GM18519 (cell line): Measurements from ENCODE around the gene VCL.
"Not testable (repeated sequence)": the region's sequence is repeated elsewhere in the genome, so short reads cannot be mapped to it uniquely, and the experiment has no call there.

ENCODE experiments used
- ATAC-seq: cut with Tn5 transposase; IDR thresholded peaks from one replicate; pipeline ENCODE4 v1.9.1; 2021; ENCODE audit warnings: mild to moderate bottlenecking, moderate library complexity; ENCODE audit not compliant: unreplicated experiment, low FRiP score

The VCL gene

DNA sequence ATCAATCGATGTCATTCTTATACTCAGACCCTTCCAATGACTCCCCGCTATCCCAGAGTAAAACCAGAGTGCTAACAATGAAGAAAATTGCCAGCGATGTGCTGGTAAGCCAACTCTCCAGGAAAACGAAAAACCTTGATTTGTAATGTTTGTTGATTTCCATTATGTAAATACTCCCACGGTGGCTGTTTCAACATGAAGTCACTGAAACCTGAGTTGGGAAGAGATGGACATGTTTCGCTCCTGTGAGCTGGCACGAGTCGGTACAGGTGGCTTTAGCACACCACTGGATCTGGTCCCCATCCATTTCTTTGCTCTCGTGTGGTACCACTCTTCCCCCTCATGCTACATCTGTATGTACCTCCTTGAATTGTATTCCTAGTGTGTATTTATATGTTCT is 99.9 kb downstream of the VCL start:
- ATAC-seq, result no peak

DNA sequence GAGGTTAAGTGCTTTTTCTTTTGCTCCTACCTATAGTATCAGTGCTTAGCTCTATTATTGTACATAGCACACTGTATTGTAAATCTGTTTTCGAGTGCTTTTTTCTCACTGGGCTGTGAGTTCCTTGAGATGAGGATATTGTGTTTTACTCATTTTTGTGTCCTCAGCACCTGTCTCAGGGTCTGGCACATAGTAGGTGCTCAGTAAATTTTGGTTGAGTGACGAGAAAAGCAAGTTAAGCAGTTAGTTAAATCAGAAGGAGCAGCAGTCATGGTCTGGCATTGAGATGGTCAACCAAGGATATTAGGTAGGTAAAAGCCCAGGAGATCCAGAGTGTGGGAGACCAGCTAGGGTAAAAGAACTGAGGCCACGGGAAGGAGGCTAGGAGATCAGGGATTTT is 101.5 kb downstream of the VCL start:
- ATAC-seq, result no peak

DNA sequence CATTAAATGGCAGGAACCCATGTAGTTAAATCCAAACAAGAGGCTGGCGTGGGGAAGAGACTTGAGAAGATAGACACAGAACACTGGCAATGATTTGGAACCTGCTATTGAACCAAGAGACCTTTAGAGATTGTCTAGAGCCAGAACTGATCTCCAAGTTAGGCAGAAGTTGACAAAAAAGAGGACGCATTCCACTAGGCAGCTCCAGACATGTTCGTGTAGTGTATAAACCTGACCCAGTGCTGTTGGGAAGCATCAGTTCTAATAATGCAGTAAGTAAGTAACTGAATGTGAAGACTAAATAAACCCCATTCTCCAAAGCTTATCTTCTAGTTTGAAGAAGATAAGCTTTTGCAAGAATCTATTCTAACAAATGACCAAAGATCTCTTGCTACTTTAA is 101.9 kb downstream of the VCL start:
- no peak for ATAC-seq

DNA sequence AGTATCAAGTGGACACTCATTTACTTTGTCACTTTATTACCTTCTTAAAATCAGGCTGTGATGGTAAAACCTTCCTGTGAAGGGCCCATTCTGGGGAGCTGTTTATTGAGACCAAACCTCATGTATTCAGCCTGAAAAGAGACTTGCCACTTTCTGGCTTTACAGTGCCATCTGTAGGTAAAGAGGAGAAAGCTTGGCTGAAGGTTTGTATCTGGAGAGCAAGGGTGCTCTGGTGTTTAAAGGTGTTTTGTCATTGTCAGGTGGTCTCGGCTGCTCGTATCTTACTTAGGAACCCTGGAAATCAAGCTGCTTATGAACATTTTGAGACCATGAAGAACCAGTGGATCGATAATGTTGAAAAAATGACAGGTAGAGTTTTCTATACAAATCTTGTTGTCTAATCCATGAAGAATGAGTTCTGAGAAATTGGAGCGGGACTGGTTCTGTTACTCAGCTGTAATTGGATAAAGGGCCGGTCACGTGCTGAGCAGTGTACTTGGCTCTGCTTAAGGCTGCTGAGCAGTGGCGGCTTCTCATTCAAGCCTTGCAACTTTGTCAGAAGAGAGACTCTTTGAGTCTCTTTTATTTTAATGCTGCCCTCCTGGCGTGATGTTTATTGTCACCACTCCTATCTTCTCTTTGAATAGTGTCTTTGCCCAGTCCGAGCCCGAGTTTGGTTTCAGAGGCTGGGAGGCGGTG is 105.8 kb downstream of the VCL start:
- no peak for ATAC-seq

DNA sequence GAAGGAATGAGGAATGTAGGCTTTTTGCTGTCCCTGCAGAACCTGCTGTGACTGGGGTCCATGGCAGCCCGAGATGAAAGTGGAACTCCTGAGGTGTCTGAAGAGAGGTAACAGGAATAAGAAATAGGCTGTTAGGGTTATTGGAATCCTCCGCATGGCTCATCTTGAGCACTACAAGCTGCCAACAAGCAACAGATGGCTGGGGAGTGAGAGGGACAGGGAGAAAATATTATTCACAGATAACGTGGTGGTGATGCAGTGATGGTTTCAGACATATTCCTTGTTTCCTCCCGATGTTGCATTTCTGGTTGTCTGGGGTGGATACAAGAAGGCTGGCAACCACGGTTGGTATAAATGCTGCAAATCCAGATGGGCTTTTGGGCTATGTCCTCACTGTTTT is 106.6 kb downstream of the VCL start:
- ATAC-seq, result no peak

DNA sequence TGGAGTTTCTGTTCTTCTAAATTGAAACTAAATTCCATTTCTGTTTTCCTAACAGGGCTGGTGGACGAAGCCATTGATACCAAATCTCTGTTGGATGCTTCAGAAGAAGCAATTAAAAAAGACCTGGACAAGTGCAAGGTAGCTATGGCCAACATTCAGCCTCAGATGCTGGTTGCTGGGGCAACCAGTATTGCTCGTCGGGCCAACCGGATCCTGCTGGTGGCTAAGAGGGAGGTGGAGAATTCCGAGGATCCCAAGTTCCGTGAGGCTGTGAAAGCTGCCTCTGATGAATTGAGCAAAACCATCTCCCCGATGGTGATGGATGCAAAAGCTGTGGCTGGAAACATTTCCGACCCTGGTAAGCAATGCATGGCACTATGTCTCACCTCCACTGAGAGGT is 107.1 kb downstream of the VCL start:
- no peak for ATAC-seq

DNA sequence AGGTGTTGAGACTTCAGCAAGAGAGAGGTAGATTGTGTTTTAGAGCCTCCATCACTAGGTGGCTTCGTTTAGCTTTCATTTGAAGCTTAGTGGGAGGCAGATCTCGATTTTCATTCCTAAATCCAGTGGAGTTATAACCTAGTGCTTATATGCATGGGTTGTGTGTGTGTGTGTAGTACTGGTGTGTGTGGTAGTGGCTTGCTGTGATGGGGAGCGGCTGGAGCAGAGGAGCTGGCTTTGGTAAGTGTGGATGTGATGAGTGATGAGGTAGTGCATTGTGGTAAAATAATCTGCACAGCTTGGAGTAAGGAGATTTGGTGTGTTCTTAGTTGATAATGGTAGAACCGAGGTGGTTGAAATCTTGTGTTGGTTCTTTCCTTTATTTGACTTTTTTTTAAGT is 109.5 kb downstream of the VCL start:
- no peak for ATAC-seq

DNA sequence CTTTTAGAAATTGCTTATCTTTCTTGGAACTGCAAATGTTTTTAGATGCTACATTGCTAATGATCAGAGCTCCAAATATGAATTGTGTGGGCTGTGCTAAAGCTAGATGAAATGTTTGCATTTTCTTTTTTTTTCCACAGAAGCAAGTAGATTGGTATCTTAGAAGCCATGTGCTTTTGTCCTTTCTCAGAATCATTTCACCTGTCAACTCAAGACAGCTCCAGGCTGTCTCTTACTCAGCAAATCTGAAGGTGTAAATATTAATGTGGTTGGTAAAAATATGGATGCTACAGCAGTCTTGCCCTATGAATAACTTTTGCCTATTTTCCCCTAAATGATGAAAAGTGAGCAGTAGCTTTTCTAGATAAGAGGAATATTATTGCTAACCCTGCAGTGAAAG is 111.5 kb downstream of the VCL start:
- ATAC-seq, result no peak

DNA sequence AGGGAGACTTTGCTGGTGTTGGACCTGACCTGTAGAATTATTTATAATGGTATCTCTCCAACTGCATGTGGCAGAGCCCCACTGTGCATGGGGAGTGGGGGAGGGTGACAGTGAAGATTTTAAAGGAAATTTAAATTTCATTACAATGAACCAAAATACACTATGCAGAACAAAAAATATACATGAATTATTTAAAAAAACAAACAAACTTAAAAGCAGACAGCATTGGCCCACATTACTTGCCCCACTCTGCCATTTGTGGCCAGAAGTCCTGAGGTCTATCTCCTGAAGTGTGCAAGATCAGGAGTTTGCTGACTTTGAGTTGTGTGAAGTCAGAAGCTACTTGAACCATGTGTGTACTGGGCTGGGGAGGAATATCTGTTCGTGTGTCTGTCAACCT is 112.2 kb downstream of the VCL start:
- ATAC-seq, result no peak

DNA sequence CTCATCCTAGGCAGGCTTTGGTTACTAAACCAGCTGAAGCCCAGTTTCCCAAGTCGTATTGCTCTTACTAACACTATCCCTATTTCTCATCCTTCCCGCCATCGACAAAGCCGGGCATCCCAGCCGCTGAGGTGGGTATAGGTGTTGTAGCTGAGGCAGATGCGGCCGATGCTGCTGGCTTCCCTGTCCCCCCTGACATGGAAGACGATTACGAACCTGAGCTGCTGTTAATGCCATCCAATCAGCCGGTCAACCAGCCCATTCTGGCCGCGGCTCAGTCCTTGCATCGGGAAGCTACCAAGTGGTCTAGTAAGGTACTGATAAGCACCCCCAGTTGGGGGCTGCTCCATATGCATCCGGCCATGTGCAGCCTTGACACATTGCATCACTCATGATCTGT is 113.9 kb downstream of the VCL start:
- ATAC-seq, result no peak

DNA sequence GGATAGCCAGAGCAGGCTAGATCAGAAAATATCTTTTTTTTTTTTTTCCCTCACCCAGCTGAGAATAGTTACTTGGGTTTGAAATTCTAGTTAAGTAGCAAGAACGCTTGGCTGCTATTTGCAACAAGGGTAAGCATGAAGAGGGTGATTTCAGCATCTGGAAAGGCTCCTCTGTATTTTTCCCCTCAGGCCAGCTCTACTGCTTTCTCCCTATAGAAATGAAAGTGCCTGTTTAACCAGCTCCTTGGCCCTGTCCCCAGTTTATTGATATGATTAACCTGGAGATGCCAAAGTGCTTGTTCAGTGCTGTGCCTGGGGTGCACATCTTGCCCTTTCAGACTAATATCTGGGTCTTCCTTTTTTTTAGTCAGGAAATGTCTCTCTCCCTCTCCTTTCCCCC is 115.6 kb downstream of the VCL start:
- no peak for ATAC-seq

DNA sequence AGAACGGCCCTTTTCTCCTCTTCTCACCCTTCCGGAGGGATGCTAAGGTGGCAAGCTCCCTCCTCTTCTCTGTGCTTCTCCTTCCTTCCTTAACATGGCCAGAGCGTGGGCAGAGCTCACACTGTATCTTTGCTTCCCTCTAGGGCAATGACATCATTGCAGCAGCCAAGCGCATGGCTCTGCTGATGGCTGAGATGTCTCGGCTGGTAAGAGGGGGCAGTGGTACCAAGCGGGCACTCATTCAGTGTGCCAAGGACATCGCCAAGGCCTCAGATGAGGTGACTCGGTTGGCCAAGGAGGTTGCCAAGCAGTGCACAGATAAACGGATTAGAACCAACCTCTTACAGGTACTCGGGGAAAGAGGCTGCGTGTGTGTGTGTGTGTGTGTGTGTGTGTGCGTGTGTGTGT is 116.1 kb downstream of the VCL start:
- no peak for ATAC-seq

DNA sequence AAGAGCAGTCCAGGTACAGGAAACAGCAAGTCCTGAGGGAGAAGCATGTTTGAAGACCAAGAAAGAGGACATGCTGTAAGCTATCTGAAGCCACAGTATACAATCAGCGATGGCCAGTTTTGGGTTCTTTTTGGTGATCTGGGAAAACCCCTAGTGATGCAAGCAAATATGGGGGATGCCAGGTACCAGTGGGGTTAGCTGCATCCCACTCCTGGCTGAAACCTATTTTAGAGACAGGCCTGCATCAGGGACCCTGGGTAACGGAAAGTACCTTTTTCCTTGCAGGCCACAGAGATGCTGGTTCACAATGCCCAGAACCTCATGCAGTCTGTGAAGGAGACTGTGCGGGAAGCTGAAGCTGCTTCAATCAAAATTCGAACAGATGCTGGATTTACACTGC is 119.8 kb downstream of the VCL start:
- no peak for ATAC-seq

DNA sequence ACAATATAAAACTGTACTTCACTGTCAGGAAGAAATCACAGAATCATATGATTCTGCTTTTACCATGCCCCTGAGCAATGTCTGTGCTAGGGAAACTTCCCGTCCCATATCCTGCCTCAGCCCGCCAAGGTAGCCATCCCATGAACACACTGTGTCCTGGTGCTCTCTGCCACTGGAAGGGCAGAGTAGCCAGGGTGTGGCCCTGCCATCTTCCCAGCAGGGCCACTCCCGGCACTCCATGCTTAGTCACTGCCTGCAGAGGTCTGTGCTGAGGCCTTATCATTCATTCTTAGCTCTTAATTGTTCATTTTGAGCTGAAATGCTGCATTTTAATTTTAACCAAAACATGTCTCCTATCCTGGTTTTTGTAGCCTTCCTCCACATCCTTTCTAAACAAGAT is 120.9 kb downstream of the VCL start:
- ATAC-seq, result no peak

DNA sequence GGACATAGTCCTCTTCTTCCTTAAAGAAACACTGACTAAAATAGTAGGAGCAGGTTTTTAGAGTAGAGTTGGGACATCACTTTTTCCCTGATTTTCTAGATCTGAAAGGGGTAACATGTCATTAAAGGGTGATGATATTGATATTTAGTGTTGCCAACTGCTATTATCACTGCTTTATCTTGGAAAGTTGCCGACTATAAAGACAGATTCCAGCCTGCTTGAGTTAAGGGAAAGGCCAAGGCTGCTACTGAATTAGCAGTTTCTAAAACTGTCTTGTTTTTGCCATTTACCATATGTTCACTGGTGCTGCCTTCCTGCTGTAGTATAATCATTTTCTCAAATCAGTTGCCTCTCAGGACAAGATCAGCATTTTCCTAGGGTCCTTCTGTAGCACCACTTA is 123.0 kb downstream of the VCL start:
- no peak for ATAC-seq

DNA sequence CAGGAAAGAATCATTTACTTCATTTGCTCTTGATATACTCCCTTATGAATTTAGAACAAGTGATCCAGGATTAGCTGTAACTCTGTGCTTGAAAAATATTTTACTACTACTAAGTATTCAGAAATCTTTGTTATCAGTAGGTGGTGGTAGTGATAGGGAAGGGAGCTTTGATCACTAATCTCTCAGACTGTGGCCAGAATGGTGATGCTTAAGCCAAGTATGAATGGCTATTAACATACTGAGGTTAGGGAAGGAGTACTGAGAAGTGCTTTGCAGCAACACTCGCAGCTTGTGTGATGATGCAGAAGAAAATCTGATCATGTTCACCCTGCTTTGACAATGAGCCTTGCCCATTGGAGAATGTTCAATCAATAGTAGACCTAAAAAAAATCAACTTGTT is 123.5 kb downstream of the VCL start:
- ATAC-seq, result no peak

DNA sequence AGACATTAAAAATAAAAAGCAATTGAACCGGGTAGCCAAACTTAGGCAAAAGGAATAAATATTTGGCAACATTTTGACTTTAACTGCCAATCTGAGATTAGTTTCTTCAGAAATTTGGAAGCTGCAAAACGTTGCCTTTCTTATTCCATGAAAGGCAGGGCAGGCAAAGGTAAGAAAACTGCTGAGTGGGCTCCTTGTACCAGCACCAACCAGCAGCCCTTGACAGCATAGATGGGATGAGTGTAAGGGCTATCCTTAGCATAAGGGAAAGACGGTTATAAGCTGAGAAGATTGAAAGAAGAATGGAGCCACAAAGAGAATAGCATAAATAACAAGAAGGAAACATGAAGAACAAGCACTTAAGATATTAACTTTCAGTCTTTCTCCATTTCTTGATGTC is 124.1 kb downstream of the VCL start:
- no peak for ATAC-seq

DNA sequence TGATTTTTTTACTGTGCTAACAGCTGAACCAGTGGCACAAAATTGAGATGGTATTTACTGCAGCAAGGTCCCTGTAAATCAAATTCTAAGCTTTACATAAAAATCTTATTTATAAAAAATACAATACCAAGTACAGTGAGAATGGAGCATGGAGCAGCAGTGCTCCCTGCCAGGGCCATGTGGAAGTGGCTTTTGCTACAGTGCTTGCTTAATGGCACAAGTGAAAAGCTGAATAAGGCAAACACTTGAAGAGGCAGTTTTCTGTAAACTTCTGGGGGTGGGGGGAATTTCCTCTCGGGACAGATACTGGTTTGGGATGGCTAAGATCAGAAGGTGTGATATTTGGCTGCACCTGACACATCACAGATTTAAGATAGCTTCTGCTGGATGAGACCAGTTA is 125.2 kb downstream of the VCL start:
- no peak for ATAC-seq

DNA sequence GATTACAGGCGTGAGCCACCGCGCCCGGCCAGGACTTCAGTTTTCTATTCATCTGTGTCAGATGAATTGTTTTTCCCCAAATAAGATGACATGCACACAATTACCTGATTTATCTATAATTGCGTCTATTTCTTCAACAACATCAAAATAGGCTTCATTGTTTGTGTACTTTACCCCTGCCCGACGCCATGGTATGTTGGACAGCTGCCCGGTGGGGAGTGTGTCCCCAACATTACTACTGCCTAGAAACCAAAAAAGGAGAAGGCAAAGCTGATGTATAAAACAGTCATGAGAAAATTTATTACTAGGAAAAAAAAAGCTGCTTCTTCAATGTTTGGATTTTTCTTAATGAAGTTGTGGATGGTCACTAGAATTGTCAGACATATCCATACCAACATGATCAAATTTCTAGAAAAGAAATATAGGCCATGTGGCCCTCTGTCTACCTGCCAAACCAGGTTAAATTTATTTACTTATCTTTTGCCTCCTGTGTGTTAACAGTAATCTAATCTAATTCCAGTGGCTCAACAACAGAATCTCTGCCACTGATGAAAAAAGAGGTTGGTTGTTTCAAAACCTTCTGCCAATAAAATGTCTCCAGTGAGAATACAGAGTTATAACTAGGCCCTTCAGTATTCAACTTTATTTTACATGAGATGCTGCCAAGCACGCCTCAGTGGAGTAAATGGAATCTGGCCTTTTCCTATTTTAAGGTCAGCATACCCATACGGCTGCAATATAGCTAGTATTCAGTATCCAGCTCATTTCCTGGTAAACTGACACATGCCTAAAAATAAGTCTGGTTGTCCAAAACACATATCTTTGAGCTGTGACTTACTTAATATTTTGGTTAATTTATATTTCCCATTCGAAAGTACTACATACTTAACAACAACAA is 136.3 kb downstream of the VCL start:
- no peak for ATAC-seq

DNA sequence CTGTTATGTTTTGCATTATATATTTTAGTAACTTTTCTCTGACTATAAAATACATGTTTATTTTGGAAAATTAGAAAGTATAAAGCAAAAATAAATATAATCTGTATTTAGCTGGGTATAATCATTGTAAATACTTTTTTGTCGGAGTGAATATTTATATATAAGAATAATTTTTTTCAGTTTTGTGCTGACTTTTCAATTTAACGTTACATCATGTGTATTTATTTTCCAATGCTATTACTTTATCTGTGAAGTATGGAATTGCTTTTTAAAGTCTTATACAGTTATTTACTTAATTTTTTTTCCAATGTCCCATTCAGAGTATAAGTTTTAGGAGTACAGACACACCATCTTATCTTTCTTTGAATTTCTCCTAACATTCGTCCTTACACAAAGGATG is 137.5 kb downstream of the VCL start:
- no peak for ATAC-seq

DNA sequence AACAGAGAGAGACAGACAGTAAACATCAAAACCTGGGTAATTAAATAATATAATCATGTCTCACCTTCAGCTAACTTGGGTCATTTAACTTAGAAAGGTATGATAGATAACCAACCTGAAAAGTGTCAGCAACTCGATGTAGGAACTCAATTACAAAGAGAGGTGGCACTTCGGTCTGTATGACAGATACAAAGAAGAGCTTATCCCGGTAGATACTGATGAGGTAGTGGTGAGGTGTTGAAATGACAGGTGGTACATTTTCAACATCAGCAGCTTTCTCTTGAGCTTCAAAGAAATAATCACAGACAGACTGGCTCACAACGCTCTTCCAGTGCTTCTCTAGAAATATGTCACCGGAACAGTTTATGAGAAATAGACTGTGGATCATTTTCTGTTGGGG is 140.1 kb downstream of the VCL start:
- no peak for ATAC-seq

DNA sequence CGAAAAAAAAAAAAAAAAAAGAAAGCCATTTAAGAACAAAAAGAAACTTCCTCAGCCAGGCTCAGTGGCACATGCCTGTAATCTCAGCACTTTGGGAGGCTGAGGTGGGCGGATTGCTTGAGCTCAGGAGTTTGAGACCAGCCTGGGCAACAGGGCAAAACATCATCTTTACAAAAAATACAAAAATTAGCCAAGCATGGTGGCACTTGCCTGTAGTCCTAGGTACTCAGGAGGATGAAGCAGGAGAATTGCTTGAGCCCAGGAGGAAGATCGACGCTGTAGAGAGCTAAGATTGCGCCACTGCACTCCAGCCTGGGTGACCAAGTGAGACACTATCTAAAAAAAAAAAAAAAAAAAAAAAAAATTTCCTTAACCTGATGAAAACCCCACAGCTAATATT is 140.7 kb downstream of the VCL start:
- ATAC-seq, result not testable (repeated sequence)
